ENCODE data around the gene DSG1. TPM values are rescaled to one million over a fixed set of nuclear protein-coding genes. Genes with fewer than 3 reads are reported as not detected.

The DSG1 gene
- total and polyA plus RNA-seq, 9 donors, result 0.03 to 15.2 (median 0.07) TPM; not detected in 4

Other genes with a start within 250 kb of the DSG1 start
- 3.5 TPM for gene DSC2, start 215.7 kb upstream of the DSG1 start, total RNA-seq
- 10 to 100 TPM in 2 of 8 donors, 1 to 10 TPM in 6; 2.1 to 11.8 (median 4.3) TPM for gene DSC2, start 215.7 kb upstream of the DSG1 start, polyA plus RNA-seq (ENCODE audit: insufficient read depth in 1 of 8, insufficient read length in 8 of 8, low replicate concordance in 1 of 8)
- under 0.01 TPM for gene DSC1, start 155.3 kb upstream of the DSG1 start, total RNA-seq
- gene DSC1, start 155.3 kb upstream of the DSG1 start, polyA plus RNA-seq (ENCODE audit: insufficient read depth in 1 of 8, insufficient read length in 8 of 8, low replicate concordance in 1 of 8), result 1 to 10 TPM in 1 of 8 donors, under 1 TPM in 2, not detected in 5; 0.07 to 9.4 (median 0.57) TPM
- gene DSG4, start 58.6 kb downstream of the DSG1 start, total RNA-seq, result not detected
- not detected for gene DSG4, start 58.6 kb downstream of the DSG1 start, polyA plus RNA-seq (ENCODE audit: insufficient read depth in 1 of 8, insufficient read length in 8 of 8, low replicate concordance in 1 of 8)
- not detected for gene DSG3, start 129.6 kb downstream of the DSG1 start, total RNA-seq
- gene DSG3, start 129.6 kb downstream of the DSG1 start, polyA plus RNA-seq (ENCODE audit: insufficient read depth in 1 of 8, insufficient read length in 8 of 8, low replicate concordance in 1 of 8), result 1 to 10 TPM in 1 of 8 donors, under 1 TPM in 2, not detected in 5; 0.04 to 5.7 (median 0.16) TPM
- gene DSG2, start 180.0 kb downstream of the DSG1 start, total RNA-seq, result 2.3 TPM
- gene DSG2, start 180.0 kb downstream of the DSG1 start, polyA plus RNA-seq (ENCODE audit: insufficient read depth in 1 of 8, insufficient read length in 8 of 8, low replicate concordance in 1 of 8), result 10 to 100 TPM in 1 of 8 donors, 1 to 10 TPM in 7; 5.0 to 14.8 (median 8.3) TPM